22Rv1 (cell line): ENCODE results near the gene C1orf159.

ENCODE experiments used
- ZFX ChIP-seq: fragments of 450-650 bp; IDR thresholded peaks from 2 replicates; pipeline ENCODE4 v1.6.1; 2017; ENCODE audit warnings: antibody characterized with exemption, borderline replicate concordance
- TF ChIP-seq, protein P1 (sequence below): fragments of 450-650 bp; IDR thresholded peaks from 2 replicates; pipeline ENCODE4 v1.5.1; 2017; ENCODE audit warnings: mild to moderate bottlenecking

DNA sequence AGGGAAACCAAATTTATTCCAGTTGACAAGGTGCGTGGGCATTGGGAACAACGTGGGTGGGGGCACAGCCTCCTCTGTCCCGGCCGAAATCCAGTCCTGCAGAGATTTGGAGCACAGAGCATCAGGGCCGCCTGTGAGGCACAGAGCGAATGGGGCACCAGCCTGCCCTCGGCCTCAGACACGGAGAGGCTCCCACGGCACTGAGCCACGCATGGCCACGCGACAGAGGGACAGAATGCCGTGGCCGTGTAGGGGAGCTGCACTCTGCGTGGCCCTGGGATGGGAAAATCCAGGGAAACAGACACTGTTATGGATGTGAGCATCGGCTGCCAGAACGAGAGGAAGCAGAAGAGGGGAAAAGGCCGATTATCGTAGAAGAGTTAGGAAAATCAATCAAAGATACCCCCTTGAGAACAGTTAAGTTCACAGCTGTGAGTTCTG, 13.5 kb upstream of the C1orf159 start:
- TF ChIP-seq, protein P1, sequence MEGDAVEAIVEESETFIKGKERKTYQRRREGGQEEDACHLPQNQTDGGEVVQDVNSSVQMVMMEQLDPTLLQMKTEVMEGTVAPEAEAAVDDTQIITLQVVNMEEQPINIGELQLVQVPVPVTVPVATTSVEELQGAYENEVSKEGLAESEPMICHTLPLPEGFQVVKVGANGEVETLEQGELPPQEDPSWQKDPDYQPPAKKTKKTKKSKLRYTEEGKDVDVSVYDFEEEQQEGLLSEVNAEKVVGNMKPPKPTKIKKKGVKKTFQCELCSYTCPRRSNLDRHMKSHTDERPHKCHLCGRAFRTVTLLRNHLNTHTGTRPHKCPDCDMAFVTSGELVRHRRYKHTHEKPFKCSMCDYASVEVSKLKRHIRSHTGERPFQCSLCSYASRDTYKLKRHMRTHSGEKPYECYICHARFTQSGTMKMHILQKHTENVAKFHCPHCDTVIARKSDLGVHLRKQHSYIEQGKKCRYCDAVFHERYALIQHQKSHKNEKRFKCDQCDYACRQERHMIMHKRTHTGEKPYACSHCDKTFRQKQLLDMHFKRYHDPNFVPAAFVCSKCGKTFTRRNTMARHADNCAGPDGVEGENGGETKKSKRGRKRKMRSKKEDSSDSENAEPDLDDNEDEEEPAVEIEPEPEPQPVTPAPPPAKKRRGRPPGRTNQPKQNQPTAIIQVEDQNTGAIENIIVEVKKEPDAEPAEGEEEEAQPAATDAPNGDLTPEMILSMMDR = no peak
- no peak for TF ChIP-seq ZFX
